PFSK-1 (cell line): ENCODE data around the gene OR7G1.

Experiments
- FOXP2 ChIP-seq: optimal IDR thresholded peaks from 2 replicates; pipeline ENCODE3; 2011; ENCODE audit warnings: borderline replicate concordance, control low read depth, inconsistent platforms; ENCODE audit not compliant: insufficient read depth; ENCODE audit errors: extremely low read length, extremely low read depth
- POLR2AphosphoS5 ChIP-seq: IDR thresholded peaks from 2 replicates; pipeline ENCODE4 v1.6.1; 2012; ENCODE audit warnings: low read depth, mild to moderate bottlenecking, control low read depth, low read length, moderate library complexity
- SIN3A ChIP-seq: IDR thresholded peaks from 2 replicates; pipeline ENCODE4 v1.6.1; 2012; ENCODE audit warnings: mild to moderate bottlenecking, low read length, moderate library complexity, borderline replicate concordance; ENCODE audit not compliant: insufficient read depth
- TAF1 ChIP-seq: IDR thresholded peaks from 2 replicates; pipeline ENCODE4 v1.6.1; 2012; ENCODE audit warnings: low read length, control low read depth, borderline replicate concordance; ENCODE audit not compliant: insufficient read depth
- TF ChIP-seq, protein P1 (sequence below), 2 experiments: IDR thresholded peaks; 2 replicates each; pipeline versions ENCODE4 v1.6.1 to v1.8.0; 2011 to 2012; ENCODE audit warnings: low read depth in 2 of 2, low read length in 2 of 2, control low read depth in 1 of 2, inconsistent platforms in 1 of 2, mild to moderate bottlenecking in 1 of 2, moderate library complexity in 1 of 2; ENCODE audit not compliant: insufficient read depth in 1 of 2

Gene OR7G1

GRCh38 chr19:9070066-9070465, 45.5 kb downstream of the OR7G1 start:
- TF ChIP-seq FOXP2 (no peak), SIN3A (no peak), TAF1 (no peak), POLR2AphosphoS5 (no peak)
- TF ChIP-seq, protein P1, sequence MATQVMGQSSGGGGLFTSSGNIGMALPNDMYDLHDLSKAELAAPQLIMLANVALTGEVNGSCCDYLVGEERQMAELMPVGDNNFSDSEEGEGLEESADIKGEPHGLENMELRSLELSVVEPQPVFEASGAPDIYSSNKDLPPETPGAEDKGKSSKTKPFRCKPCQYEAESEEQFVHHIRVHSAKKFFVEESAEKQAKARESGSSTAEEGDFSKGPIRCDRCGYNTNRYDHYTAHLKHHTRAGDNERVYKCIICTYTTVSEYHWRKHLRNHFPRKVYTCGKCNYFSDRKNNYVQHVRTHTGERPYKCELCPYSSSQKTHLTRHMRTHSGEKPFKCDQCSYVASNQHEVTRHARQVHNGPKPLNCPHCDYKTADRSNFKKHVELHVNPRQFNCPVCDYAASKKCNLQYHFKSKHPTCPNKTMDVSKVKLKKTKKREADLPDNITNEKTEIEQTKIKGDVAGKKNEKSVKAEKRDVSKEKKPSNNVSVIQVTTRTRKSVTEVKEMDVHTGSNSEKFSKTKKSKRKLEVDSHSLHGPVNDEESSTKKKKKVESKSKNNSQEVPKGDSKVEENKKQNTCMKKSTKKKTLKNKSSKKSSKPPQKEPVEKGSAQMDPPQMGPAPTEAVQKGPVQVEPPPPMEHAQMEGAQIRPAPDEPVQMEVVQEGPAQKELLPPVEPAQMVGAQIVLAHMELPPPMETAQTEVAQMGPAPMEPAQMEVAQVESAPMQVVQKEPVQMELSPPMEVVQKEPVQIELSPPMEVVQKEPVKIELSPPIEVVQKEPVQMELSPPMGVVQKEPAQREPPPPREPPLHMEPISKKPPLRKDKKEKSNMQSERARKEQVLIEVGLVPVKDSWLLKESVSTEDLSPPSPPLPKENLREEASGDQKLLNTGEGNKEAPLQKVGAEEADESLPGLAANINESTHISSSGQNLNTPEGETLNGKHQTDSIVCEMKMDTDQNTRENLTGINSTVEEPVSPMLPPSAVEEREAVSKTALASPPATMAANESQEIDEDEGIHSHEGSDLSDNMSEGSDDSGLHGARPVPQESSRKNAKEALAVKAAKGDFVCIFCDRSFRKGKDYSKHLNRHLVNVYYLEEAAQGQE (IDR thresholded peaks at IDR 0.05; ENCODE audit: insufficient read depth in 1 of 2, low read depth in 2 of 2, low read length in 2 of 2): no peak

- TF ChIP-seq POLR2AphosphoS5 (no peak), TAF1 (no peak), FOXP2 (no peak), SIN3A (no peak)
- TF ChIP-seq, protein P1 (IDR thresholded peaks at IDR 0.05; ENCODE audit: insufficient read depth in 1 of 2, low read depth in 2 of 2, low read length in 2 of 2): no peak
Observed at GRCh38 chr19:9065457-9066014, 50.0 kb downstream of the OR7G1 start.
